NT2/D1 (cell line): ENCODE results near the gene FOS.

Experiments
- SUZ12 ChIP-seq: IDR thresholded peaks from 2 replicates; pipeline ENCODE4 v1.6.1; 2011; ENCODE audit not compliant: insufficient read length, insufficient read depth; ENCODE audit errors: extremely low read depth
- ZNF274 ChIP-seq: IDR thresholded peaks from 2 replicates; pipeline ENCODE4 v1.6.1; 2011; ENCODE audit warnings: mild to moderate bottlenecking, low read depth, low read length

DNA sequence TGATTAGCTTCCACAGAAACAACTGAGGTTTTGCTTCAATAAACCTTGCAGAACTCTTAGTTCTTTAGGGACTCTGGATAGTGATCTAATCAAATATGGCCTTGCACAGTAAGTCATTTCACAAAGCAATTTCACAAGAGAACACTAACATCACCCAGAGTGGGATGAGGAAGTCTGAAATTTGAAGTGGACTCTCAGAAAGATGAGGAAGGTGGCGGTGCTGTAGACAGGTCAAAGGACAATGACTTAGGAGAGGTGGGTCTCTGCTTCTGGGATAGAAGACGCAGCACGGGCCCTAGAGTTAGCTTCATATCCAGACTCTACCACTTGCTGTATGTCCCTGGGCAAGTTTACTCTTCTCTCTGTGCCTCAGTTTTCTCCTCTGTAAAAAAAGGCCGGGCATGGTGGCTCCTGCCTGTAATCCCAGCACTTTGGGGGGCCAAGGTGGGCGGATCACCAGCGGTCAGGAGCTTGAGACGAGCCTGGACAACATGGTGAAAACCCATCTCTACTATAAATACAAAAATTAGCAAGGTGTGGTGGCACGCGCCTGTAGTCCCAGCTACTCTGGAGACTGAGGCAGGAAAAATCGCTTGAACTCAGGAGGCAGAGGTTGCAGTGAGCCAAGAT is 18.9 kb downstream of the FOS start:
- TF ChIP-seq SUZ12 (no peak), ZNF274 (no peak)
